GM04504 (cell line): ENCODE results near the gene COL8A1.

Source experiments
- DNase-seq: peaks from one replicate; pipeline ENCODE4 v3.0.0-alpha.2; 2012; ENCODE audit warnings: low read depth

The COL8A1 gene

DNA sequence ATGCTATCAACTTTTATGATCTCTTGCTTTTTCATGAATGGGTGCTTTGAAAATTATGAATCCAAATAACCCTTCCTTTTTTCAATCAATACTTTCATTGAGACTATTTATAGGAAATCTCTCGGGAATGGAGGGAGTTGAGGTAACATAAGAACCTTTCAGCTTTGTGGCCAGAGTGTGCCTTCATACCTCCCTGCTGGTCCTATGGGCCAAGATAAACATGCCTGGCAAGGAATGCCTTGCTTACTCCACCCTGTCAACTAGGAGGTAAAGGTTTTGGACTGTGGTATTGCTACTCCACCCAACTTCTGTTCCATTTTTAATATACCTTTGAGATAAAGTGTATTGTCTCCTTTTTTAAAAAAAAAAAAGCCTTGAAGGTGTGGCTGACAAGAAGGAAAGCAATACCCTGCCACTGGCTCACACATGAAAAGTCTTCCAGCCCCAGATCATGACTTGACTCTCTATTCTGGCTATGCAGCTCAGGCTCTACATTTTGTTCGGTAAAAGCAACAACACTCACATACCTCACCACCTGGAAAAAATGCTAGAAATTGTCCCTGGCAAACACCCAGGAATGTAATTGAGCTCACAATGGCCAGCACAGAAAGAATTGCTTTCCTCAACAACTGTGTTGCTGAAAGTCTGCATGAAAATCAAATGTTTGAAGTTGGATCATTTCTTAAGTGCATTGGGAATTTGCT, 35.8 kb downstream of the COL8A1 start:
- DNase-seq = no peak

GRCh38 chr3:99678023-99678422, 39.6 kb downstream of the COL8A1 start:
- peak; percentile 87 for DNase-seq

DNA sequence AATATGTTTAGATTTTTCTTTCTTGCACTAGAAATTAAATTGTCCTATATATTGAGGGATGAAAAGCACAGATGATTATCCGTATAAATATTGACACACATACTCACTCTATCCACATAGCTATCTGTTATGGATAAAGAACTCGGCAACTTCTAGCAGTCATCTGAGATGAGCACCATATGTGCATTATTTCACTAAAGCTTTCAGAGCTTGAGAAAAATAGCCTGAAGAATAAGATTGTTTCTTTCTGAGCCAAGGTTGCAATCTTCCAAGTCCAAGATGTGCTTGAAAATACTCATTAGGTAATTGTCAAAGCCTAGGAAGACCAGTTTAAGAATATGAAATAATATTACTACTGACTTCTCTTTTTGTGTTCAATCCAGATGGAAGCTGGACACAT, 40.5 kb downstream of the COL8A1 start:
- no peak for DNase-seq

- DNase-seq = no peak
Measured at GRCh38 chr3:99681512-99681911, 43.1 kb downstream of the COL8A1 start.

GRCh38 chr3:99681976-99682375, 43.6 kb downstream of the COL8A1 start:
- DNase-seq = no peak

- no peak for DNase-seq
Measured at GRCh38 chr3:99683465-99683864, 45.1 kb downstream of the COL8A1 start.

GRCh38 chr3:99683876-99684275, 45.5 kb downstream of the COL8A1 start:
- no peak for DNase-seq

DNA sequence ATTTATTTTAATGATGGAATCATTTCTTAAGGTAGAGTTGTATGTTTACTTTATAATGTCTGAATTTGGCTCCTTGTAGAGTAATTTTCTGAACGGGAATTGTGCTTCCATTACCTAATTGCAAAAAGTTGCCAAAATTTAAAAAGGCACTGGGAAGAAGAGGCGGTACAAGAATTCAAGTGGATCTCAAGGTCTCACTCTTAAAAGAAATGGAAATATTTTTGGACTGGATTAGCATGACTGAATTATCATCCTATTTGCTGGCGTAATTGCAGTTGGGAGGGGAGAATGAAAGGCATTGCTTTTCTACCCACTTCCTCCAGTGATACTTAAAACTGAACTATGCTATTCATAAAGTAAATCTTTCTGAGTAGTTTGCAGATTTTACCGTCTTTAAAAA, 46.2 kb downstream of the COL8A1 start:
- DNase-seq = no peak

GRCh38 chr3:99686469-99686868, 48.1 kb downstream of the COL8A1 start:
- no peak for DNase-seq

DNA sequence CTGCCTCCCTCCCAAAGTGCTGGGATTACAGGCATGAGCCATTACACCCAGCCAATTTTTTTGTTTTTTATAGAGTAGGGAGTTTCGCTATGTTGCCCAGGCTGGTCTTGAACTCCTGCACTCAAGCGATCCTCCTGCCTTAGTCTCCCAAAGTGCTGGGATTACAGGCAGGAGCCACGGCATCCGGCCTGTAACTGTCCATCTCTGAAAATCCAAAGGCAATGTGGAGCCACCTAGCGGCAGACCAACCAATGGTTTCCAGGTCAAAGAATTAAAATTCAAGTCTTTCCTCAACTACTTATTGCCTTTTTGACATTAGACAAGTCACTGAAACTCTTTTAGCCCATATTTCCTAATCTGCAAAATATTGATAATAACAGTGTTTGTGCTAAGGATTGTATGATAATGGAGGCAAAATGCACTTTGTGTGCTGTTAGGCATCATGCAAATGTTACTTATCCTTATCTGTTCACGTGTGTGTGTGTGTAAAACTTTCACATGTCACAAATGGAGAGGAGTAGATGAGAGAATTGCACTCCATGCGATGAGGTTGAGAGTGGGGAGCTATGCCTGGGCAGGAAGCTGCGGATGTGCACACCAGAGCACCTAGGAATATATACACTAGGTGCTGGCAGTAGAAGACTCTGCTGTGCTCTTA, 48.7 kb downstream of the COL8A1 start:
- DNase-seq = no peak

DNA sequence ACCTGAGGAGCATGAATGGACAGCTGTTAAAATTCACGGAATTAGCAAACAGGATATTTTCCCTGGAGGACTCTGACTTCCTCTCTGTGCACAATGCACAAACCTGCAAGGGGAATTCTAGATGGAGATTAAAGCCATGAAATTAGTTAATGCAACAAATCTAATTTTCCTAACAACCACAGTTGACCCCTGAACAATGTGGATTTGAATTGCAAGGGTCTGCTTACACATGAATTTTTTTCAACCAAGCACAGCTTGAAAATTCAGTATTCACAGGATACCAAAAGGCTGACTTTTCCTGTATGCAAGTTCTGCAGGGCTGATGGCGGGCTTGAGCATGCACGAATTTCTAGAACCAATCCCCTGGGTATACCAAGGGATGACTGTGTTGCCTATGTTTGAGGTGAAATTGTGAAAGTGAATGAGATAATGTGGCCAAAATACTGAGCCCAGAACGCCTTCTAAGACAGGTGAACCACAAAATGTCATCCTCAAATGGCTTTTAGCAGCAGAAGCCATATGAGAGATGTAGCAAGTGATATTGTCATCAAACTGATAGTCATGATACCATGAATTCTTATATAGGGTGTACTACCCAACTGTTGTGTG, 52.5 kb downstream of the COL8A1 start:
- no peak for DNase-seq

DNA sequence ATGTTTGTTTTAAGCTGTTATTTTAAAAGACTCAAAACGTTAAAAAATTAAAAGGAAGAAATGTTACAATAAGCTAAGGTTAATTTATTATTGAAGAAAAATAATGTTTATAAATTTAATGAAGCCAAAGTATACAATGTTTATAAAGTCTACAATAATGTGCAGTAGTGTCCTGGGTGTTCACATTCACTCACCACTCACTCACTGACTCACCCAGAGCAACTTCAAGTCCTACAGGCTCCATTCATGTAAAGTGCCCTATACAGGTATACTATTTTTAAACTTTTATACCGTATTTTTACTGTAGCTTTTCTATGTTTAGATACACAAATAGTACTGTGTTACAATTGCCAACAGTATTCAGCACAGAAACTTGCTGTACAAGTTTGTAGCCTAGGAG, 55.2 kb downstream of the COL8A1 start:
- DNase-seq = no peak

DNA sequence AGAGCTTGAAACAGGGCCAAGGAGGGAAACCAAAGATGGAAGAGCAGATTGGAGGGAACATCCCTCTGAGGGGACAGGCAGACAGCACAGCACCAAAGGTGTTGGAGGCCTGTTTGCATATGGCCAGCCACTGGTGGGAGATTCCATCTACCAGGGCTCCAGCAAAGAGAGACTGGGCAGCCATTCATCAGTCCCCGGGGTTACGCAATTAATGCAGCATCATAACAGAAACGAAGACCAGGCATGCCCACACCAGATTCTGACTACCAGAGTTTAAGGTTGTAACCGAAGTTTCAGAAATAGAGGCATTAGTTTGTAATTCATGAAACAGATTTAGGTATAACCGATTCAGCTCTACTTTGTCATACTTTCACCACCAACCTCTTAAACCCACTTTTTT, 58.1 kb downstream of the COL8A1 start:
- no peak for DNase-seq

DNA sequence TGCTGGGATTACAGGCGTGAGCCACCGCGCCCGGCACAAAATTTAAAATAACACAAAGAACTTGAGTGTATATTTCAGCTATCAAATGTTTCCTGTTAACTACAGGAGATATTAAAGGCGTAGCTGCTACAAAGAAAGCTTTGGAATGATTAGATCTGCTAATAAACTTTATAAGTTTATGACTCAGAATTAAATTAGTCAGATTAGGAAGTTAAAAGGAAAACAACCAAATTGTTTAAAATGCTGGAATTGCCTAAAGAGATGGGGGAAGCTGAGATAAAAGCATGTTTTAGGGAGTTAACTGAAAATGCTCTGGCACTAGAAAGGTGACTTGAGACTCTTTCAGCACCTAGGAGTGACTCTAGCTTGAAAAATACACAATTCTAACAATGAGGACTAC, 58.9 kb downstream of the COL8A1 start:
- no peak for DNase-seq

- DNase-seq = no peak
Measured at GRCh38 chr3:99698932-99699331, 60.5 kb downstream of the COL8A1 start.

DNA sequence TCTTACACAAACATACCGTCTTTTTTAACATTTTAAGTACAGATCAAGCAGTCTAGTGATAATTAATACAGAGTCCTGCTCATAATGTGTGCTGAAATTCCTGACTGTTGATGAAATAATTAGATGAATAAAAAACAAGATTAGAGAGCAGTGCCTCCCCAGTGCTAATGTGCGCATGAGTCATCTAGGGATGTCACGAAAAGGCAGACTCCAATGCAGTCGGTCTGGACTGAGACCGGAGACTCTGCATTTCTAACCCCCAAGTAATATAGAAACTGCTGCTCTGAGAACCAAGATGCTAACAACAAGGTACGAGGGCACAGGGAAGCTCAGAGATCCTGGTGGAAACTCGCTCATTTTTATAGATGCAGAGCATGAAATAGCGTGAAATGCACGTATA, 61.4 kb downstream of the COL8A1 start:
- DNase-seq = no peak

- DNase-seq = no peak
Measured at GRCh38 chr3:99700631-99701268, 62.4 kb downstream of the COL8A1 start.

DNA sequence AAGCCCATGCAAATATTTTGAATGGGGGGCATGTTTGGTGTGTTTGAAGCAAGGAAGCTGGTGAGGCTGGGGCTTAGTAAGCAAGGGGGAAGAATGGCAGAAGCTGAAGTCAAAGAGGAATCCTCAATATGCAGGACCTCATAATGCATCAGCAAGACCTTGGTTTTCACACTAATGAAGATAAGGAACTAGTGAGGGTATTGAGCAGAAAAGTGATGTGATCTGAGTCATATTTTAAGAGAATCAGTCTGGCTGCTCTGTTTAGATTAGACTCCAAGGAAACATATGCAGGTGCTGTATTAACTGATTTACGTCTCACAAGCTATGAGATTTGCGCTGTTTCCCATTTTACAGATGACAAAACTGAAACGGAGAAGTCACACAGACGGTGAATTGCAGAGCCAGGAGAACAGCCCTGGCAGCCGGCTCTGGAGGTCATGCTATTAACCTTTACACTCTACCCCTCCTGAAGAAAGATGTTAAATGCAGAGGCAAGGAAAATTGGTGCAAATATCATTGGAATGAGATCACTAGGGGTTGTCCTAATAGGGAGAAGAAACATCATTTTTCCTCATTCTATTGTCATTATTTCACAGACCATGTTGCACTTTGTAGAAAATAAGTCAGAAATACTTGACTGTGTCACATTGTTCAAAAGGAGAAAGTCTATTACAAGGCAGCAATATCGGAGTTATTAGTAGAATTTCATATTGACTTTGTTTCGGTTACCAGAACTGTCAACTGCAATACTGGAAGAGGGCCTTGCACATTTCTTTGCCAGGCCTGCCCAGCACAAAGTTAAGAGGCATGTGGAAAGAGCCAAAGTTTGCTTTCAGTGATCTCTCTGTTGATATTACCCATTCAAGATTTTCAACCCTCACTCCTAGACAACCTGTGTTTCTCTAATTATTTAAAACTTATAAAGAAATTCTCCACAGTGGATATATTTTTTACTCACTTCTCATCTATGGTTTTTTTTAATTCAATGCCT, 64.9 kb downstream of the COL8A1 start:
- DNase-seq = no peak

- DNase-seq = no peak
Measured at GRCh38 chr3:99704417-99704816, 66.0 kb downstream of the COL8A1 start.

DNA sequence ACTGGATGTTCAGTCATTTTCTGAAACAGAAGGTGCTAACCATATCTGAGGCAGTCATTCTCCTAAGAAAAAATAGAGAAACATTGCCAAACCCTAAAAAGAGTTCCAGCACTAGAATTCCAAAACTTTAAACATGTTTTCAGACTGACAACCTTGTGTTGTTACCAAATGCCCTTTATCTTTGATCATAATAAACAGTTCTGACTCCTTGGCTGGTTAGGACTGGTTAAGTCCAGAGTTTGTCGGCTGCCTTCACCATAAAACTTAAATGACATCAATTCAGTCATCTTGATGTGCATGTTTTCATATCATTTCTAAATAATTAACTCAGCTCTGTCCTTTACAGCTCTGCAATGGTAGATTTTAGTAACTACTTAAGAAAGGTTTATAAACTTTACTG, 68.0 kb downstream of the COL8A1 start:
- DNase-seq = no peak

- DNase-seq = peak; percentile 37
Measured at GRCh38 chr3:99708207-99708745, 69.9 kb downstream of the COL8A1 start.

- no peak for DNase-seq
Measured at GRCh38 chr3:99709686-99710085, 71.3 kb downstream of the COL8A1 start.
